ENCODE measurements around the gene ANKS1A. TPM values are rescaled to one million over a fixed set of nuclear protein-coding genes. Genes with fewer than 3 reads are reported as not detected.
A peak's percentile ranks its signal among the peaks of the same experiment; 100 is the strongest.

ANKS1A gene
- total and polyA plus RNA-seq, 2 experiments from 2014 or later, result 12.1 to 31.9 TPM

GRCh38 chr6:35036828-35037663 lies 148.0 kb downstream of the ANKS1A start:
- ATAC-seq (peak; percentile 88), DNase-seq (ENCODE audit: low spot score) (peak; percentile 70)
- Histone ChIP-seq H3K4me3 (peak overlapping the region; percentile 31), H3K27ac (ENCODE audit: low read depth) (peak overlapping the region; percentile 94), H3K36me3 (ENCODE audit: insufficient read depth) (no peaks in the 10 kb centered on the region), H4K20me1 (replicated peaks; ENCODE audit: insufficient read depth) (no peaks in the 10 kb centered on the region), H3K79me2 (replicated peaks; ENCODE audit: insufficient read depth) (no peaks in the 10 kb centered on the region; the same call in 1 of the 2 replicates), H3K4me2 (peak overlapping the region; percentile 72), H3F3A (replicated peaks; ENCODE audit: low read depth) (peaks cover 10% of the 10 kb centered on the region; the same call in 1 of the 2 replicates), H3K9me2 (ENCODE audit: insufficient read depth) (no peaks in the 10 kb centered on the region), H3K4me1 (ENCODE audit: insufficient read depth) (peaks cover 57% of the 10 kb centered on the region), H3K27me3 (ENCODE audit: insufficient read depth) (no peaks in the 10 kb centered on the region), H2AFZ (no peak overlapping the region)
- Mint-ChIP-seq H3K4me3 (peak overlapping the region; percentile 58), H3K27me3 (ENCODE audit: insufficient read depth, low read depth, poor library complexity) (peaks cover 7% of the 10 kb centered on the region), H3K27ac (peak overlapping the region; percentile 95), H3K36me3 (ENCODE audit: low read depth) (peaks cover 12% of the 10 kb centered on the region; the same call in 2 of the 3 replicates), H3K9me3 (no peaks in the 10 kb centered on the region), H3K4me1 (peaks cover 75% of the 10 kb centered on the region)
- TF ChIP-seq REST (IDR thresholded peaks at IDR 0.05; ENCODE audit: unreplicated experiment), result no peak
- no peak for TF ChIP-seq STAT1 (IDR thresholded peaks at IDR 0.05; ENCODE audit: unreplicated experiment)
- no peak for TF ChIP-seq JUNB (IDR thresholded peaks at IDR 0.05; ENCODE audit: unreplicated experiment)
- no peak for TF ChIP-seq POLR2AphosphoS5 (IDR thresholded peaks at IDR 0.05; ENCODE audit: low read depth)
- no peak for TF ChIP-seq CTCF (conservative IDR thresholded peaks at IDR 0.05; ENCODE audit: low read depth in 2 of 2)
- TF ChIP-seq CREB1 (CRISPR knock-in tag; IDR thresholded peaks at IDR 0.05; ENCODE audit: low read depth), result no peak
- no peak for TF ChIP-seq EZH2phosphoT487 (IDR thresholded peaks at IDR 0.05; ENCODE audit: unreplicated experiment)
- TF ChIP-seq ETS1 (IDR thresholded peaks at IDR 0.05), result no peak
- TF ChIP-seq EZH2 (IDR thresholded peaks at IDR 0.05; ENCODE audit: low read depth, unreplicated experiment), result no peak

All from GM23338 (cell line).